ENCODE data around the gene INSYN2A.

Gene INSYN2A

DNA sequence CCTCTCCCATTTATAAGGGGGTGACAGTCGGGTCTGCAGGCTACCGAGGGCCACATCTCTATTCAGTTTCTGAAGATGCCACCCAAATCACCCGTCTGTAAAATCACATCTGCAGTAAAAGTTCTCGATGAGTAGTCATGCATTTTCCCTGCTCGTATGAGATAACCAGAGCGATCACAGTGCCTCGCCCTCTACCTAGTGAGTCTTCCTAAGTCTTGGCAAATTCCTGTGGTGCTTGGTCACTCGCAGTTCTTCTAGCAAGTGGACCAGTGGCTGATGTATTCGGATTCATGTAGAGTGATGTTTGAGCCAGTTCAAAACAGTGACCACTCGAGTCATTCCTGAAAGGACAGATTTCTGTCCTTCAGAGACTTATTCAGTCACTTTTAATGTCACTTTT, 44.9 kb downstream of the INSYN2A start:
- no peak for DNase-seq

DNA sequence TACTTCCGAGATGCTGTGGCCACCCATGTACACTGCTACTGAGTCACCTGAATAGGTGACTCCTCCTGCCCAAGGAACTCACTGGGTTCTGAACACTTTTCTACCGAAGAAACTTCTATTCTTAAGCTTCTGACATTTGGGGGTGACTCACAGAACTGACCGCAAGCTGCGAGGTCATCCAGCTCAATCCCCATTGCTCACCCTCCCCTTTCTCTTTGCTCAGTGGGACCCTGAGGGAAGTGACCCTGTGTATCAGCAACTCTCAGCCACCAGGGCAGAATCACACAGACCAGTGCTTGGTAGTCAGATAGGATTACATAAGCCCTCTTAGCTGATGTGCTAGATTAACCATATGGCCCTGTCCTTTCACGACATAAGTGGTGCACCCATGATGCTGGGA, 46.3 kb downstream of the INSYN2A start:
- DNase-seq, result no peak

DNA sequence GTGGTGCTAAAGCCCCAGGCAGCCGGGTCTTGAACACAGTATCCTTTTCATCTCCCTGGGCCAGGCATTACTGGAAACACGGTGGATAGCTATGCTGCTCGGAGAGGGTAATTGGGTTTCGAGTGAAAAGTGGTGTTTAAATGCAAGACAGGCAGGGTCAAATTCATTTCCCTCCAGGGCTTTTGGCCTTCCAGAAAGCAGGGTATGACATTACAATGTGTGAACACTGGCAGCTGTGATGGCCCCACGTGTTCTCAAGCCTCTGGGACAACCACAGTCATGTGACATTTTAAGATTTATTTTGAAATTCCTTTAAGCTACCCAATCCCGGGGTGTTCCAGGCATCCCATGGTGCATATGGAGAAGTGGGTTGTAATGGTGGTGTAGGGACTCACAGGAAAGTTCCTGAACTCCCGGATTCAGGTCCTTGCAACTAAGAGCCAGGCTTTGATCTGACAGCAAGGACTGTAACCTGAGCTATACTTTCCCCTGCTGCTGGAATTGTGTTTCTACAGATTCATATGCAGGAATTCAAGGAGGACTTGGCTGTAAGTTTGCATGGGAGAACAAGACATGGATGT, 46.8 kb downstream of the INSYN2A start:
- no peak for DNase-seq

DNA sequence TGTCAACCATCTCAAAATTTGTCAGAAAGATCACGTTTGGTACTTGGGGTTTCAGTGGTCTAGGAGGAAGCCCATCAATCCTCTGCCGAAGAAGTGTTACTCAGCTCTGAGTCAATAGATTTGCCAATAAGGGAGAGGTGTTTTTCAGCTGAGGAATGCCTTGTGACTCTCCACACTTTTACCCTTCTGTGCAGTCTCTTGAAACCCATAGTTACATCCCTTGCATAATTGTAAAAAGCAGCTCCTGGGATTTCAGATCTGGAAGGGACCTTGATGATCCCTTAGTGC, 47.5 kb downstream of the INSYN2A start:
- no peak for DNase-seq

DNA sequence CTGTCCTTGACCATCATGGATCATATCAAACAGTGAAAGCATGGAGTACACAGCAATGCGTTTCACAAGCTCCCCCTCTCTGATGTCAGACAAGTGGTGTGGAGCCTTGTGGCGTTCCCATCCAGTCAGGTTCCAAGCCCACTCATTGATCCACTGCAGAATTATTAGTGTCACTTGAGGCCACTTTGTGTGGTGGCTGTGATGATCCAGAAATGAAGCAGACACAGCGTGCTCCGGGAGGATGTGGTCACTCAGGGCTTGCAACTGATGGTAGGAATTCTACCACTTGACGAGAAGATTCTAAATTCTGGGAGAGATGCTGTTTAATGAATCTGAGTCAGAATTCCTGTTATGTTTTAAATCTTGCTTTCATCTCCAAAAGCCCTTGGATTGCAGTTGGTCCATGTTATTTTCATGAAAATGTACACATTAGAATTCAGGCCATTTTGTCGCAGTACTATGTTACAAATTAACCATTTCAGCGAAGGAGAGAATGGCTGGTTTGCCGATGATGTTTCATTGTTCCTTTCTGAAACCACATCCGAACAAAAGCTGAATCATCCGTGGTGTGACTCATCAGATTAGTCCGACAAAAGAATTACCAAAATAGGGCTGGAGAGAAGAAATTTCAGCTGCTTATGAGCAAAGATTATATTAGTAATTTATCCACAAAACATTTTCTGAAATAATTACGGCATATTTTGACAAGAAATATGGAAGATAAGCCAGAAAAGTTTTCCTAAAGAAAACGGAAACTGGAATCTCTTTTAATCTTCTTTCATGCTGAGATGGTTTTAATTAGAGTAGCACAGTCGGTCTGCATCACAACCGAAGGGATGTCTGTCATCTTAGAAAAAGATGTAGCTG, 48.1 kb downstream of the INSYN2A start:
- DNase-seq, result no peak

DNA sequence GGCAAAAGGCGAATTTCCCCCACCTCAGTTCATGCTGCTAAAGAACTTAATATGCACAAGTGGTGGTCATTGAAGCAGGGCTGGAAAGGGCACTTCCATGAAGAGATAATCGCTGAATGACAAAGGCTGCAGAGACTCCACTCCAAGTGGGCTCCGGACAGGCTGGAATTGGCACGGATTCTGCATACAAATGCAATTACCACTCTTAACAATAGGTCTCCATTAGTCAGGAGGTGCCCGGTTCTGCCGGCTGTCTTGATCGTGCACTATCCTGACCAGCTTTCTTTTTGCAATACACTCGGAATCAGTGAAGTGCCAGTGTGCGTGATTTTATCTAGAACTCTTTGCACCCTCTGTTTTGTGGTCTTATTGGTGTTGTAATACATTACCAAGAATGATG, 49.7 kb downstream of the INSYN2A start:
- no peak for DNase-seq

All from NCI-H1694 treated with DMSO at 0.1 percent for 48 hours (cell line).